ENCODE data around the gene CCDC18.

CCDC18 gene

DNA sequence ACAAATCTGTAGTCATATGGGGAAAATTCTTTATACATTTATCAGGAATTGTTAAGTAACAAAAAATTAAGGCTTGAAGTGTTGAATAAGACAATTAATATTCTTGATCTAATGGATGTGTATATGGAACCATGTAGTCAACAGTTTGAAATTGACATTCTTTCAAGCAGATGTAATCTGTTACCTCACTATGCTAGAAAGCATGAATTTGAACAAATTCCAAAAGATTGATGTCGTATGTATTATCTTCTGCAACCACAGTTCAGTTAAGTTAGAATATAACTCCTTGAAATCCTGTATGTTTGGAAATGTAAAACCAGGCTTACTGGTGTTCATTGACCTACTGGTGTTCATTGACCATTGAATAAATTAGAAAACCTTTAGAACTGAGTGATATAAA lies 16.1 kb downstream of the CCDC18 start:
- Histone ChIP-seq H3K27me3 (ENCODE audit: control insufficient read depth, low read length) (no peaks in the 10 kb centered on the region), H3K4me2 (ENCODE audit: low read length) (no peak overlapping the region), H3K36me3 (ENCODE audit: control insufficient read depth, low read length) (peaks cover 79% of the 10 kb centered on the region), H3K79me2 (ENCODE audit: control insufficient read depth, low read length) (no peaks in the 10 kb centered on the region), H4K20me1 (ENCODE audit: control insufficient read depth, insufficient read depth, low read depth, low read length) (no peaks in the 10 kb centered on the region), H3K27ac (ENCODE audit: low read depth, low read length) (no peak overlapping the region), H3F3A (ENCODE audit: control insufficient read depth, insufficient read depth) (no peaks in the 10 kb centered on the region), H3K4me1 (ENCODE audit: control insufficient read depth, low read length) (no peaks in the 10 kb centered on the region), H3K4me3 (ENCODE audit: low read length) (no peak overlapping the region), H3K9me2 (replicated peaks; ENCODE audit: control insufficient read depth, low read length) (no peaks in the 10 kb centered on the region), H3K9me3 (ENCODE audit: control insufficient read depth, insufficient read depth, low read length) (no peaks in the 10 kb centered on the region)
- TF ChIP-seq CTCF (IDR thresholded peaks at IDR 0.05; ENCODE audit: low read depth, low read length, poor library complexity, severe bottlenecking), result no peak
- TF ChIP-seq EZH2phosphoT487 (IDR thresholded peaks at IDR 0.05; ENCODE audit: borderline replicate concordance, low read length), result no peak

GRCh38 chr1:93199150-93199549 lies 18.6 kb downstream of the CCDC18 start:
- no peak for TF ChIP-seq EZH2phosphoT487 (IDR thresholded peaks at IDR 0.05; ENCODE audit: borderline replicate concordance, low read length)
- TF ChIP-seq CTCF (IDR thresholded peaks at IDR 0.05; ENCODE audit: low read depth, low read length, poor library complexity, severe bottlenecking), result no peak
- Histone ChIP-seq H3K9me2 (replicated peaks; ENCODE audit: control insufficient read depth, low read length) (no peaks in the 10 kb centered on the region), H3K79me2 (ENCODE audit: control insufficient read depth, low read length) (no peaks in the 10 kb centered on the region), H3K27me3 (ENCODE audit: control insufficient read depth, low read length) (no peaks in the 10 kb centered on the region), H3F3A (ENCODE audit: control insufficient read depth, insufficient read depth) (no peaks in the 10 kb centered on the region), H4K20me1 (ENCODE audit: control insufficient read depth, insufficient read depth, low read depth, low read length) (no peaks in the 10 kb centered on the region), H3K4me1 (ENCODE audit: control insufficient read depth, low read length) (no peaks in the 10 kb centered on the region), H3K27ac (ENCODE audit: low read depth, low read length) (no peak overlapping the region), H3K9me3 (ENCODE audit: control insufficient read depth, insufficient read depth, low read length) (no peaks in the 10 kb centered on the region), H3K4me2 (ENCODE audit: low read length) (no peak overlapping the region), H3K36me3 (ENCODE audit: control insufficient read depth, low read length) (peaks cover 82% of the 10 kb centered on the region), H3K4me3 (ENCODE audit: low read length) (no peak overlapping the region)

DNA sequence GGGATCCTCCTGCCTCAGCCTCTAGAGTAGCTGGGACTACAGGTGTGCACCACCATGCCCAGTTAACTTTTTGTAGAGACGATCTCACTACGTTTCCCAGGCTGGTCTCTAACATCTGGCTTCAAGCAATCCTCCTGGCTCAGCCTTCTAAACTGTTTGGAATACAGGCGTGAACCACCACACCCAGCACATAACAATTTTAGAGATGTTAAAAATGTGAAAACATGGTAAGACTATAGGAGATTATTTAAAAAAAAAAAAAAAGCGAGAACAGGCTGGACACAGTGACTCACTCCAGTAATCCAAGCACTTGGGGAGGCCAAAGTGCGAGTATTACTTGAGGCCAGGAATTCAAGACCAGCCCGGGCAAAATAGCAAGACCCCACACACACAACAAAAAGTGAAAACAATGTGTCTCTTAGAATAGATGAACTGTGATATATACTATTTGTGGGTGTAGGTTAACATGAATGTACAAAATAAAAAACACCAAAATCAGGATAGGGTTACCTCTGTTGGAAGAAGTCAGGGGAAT lies 19.6 kb downstream of the CCDC18 start:
- Histone ChIP-seq H3K4me2 (ENCODE audit: low read length) (no peak overlapping the region), H3K36me3 (ENCODE audit: control insufficient read depth, low read length) (peaks cover 76% of the 10 kb centered on the region), H3K79me2 (ENCODE audit: control insufficient read depth, low read length) (no peaks in the 10 kb centered on the region), H3K4me3 (ENCODE audit: low read length) (no peak overlapping the region), H3K27ac (ENCODE audit: low read depth, low read length) (no peak overlapping the region), H3K9me3 (ENCODE audit: control insufficient read depth, insufficient read depth, low read length) (no peaks in the 10 kb centered on the region), H3F3A (ENCODE audit: control insufficient read depth, insufficient read depth) (no peaks in the 10 kb centered on the region), H3K9me2 (replicated peaks; ENCODE audit: control insufficient read depth, low read length) (no peaks in the 10 kb centered on the region), H3K27me3 (ENCODE audit: control insufficient read depth, low read length) (no peaks in the 10 kb centered on the region), H4K20me1 (ENCODE audit: control insufficient read depth, insufficient read depth, low read depth, low read length) (no peaks in the 10 kb centered on the region), H3K4me1 (ENCODE audit: control insufficient read depth, low read length) (no peaks in the 10 kb centered on the region)
- TF ChIP-seq CTCF (IDR thresholded peaks at IDR 0.05; ENCODE audit: low read depth, low read length, poor library complexity, severe bottlenecking), result no peak
- TF ChIP-seq EZH2phosphoT487 (IDR thresholded peaks at IDR 0.05; ENCODE audit: borderline replicate concordance, low read length), result no peak
